Measurements from ENCODE around the gene SRPK1. TPM values are rescaled to one million over a fixed set of nuclear protein-coding genes. Genes with fewer than 3 reads are reported as not detected.

Gene SRPK1
- total and polyA plus RNA-seq, 2 of the 13 experiments (the other 11 are each of a cell fraction or from before 2014, with no cell fraction given): 56.4 to 142 TPM

GRCh38 chr6:35920793-35921732, at the start of gene SRPK1 (continued):
- TF ChIP-seq MTF2 (CRISPR knock-in tag; IDR thresholded peaks at IDR 0.05; ENCODE audit: borderline replicate concordance) (no peak), POLR2AphosphoS5 (IDR thresholded peaks at IDR 0.05; ENCODE audit: low read depth, low read length) (peak; percentile 95), YEATS2 (CRISPR knock-in tag; IDR thresholded peaks at IDR 0.05; ENCODE audit: borderline replicate concordance) (peak; percentile 71; the same call in 1 of the 2 replicates), SNAPC2 (CRISPR knock-in tag; IDR thresholded peaks at IDR 0.05) (peak; percentile 92), DMTF1 (CRISPR knock-in tag; IDR thresholded peaks at IDR 0.05) (no peak), ZNF543 (CRISPR knock-in tag; IDR thresholded peaks at IDR 0.05) (peak; percentile 94), EP300 (IDR thresholded peaks at IDR 0.05; ENCODE audit: low read depth in 2 of 2, low read length in 2 of 2) (no peak), EP300 (CRISPR knock-in tag; IDR thresholded peaks at IDR 0.05; ENCODE audit: borderline replicate concordance) (0 out of 2 replicates have a peak, but pooled peaks have one; percentile 41), ZNF121 (CRISPR knock-in tag; IDR thresholded peaks at IDR 0.05) (peak; percentile 31; the same call in 1 of the 2 replicates), ZNF230 (CRISPR knock-in tag; IDR thresholded peaks at IDR 0.05) (peak; percentile 98), RXRB (CRISPR knock-in tag; IDR thresholded peaks at IDR 0.05; ENCODE audit: borderline replicate concordance) (peak; percentile 53; the same call in 1 of the 2 replicates), ZNF382 (CRISPR knock-in tag; IDR thresholded peaks at IDR 0.05; ENCODE audit: borderline replicate concordance) (no peak), KDM1A (CRISPR knock-in tag; IDR thresholded peaks at IDR 0.05) (peak; percentile 96)
- TF ChIP-seq, protein P1, sequence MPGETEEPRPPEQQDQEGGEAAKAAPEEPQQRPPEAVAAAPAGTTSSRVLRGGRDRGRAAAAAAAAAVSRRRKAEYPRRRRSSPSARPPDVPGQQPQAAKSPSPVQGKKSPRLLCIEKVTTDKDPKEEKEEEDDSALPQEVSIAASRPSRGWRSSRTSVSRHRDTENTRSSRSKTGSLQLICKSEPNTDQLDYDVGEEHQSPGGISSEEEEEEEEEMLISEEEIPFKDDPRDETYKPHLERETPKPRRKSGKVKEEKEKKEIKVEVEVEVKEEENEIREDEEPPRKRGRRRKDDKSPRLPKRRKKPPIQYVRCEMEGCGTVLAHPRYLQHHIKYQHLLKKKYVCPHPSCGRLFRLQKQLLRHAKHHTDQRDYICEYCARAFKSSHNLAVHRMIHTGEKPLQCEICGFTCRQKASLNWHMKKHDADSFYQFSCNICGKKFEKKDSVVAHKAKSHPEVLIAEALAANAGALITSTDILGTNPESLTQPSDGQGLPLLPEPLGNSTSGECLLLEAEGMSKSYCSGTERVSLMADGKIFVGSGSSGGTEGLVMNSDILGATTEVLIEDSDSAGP (CRISPR knock-in tag; IDR thresholded peaks at IDR 0.05; ENCODE audit: borderline replicate concordance): peak; percentile 56
- TF ChIP-seq, protein P2, sequence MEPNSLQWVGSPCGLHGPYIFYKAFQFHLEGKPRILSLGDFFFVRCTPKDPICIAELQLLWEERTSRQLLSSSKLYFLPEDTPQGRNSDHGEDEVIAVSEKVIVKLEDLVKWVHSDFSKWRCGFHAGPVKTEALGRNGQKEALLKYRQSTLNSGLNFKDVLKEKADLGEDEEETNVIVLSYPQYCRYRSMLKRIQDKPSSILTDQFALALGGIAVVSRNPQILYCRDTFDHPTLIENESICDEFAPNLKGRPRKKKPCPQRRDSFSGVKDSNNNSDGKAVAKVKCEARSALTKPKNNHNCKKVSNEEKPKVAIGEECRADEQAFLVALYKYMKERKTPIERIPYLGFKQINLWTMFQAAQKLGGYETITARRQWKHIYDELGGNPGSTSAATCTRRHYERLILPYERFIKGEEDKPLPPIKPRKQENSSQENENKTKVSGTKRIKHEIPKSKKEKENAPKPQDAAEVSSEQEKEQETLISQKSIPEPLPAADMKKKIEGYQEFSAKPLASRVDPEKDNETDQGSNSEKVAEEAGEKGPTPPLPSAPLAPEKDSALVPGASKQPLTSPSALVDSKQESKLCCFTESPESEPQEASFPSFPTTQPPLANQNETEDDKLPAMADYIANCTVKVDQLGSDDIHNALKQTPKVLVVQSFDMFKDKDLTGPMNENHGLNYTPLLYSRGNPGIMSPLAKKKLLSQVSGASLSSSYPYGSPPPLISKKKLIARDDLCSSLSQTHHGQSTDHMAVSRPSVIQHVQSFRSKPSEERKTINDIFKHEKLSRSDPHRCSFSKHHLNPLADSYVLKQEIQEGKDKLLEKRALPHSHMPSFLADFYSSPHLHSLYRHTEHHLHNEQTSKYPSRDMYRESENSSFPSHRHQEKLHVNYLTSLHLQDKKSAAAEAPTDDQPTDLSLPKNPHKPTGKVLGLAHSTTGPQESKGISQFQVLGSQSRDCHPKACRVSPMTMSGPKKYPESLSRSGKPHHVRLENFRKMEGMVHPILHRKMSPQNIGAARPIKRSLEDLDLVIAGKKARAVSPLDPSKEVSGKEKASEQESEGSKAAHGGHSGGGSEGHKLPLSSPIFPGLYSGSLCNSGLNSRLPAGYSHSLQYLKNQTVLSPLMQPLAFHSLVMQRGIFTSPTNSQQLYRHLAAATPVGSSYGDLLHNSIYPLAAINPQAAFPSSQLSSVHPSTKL (CRISPR knock-in tag; IDR thresholded peaks at IDR 0.05): peak; percentile 68
- TF ChIP-seq, protein P3, sequence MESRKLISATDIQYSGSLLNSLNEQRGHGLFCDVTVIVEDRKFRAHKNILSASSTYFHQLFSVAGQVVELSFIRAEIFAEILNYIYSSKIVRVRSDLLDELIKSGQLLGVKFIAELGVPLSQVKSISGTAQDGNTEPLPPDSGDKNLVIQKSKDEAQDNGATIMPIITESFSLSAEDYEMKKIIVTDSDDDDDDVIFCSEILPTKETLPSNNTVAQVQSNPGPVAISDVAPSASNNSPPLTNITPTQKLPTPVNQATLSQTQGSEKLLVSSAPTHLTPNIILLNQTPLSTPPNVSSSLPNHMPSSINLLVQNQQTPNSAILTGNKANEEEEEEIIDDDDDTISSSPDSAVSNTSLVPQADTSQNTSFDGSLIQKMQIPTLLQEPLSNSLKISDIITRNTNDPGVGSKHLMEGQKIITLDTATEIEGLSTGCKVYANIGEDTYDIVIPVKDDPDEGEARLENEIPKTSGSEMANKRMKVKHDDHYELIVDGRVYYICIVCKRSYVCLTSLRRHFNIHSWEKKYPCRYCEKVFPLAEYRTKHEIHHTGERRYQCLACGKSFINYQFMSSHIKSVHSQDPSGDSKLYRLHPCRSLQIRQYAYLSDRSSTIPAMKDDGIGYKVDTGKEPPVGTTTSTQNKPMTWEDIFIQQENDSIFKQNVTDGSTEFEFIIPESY (CRISPR knock-in tag; IDR thresholded peaks at IDR 0.05): no peak

All from HepG2 (cell line).